IPS-20b (cell line): ENCODE results near the gene WWOX.

Experiments
- H3K27ac ChIP-seq: one replicate; pipeline ENCODE4 v1.5.1; 2013; ENCODE audit warnings: low read length
- H3K27me3 ChIP-seq: 2 replicates; pipeline ENCODE4 v1.6.1; 2013; ENCODE audit warnings: mild to moderate bottlenecking, low read length, inconsistent platforms; ENCODE audit not compliant: insufficient read depth
- H3K36me3 ChIP-seq: 2 replicates; pipeline ENCODE4 v1.6.1; 2013; ENCODE audit warnings: low read depth, mild to moderate bottlenecking, inconsistent platforms, low read length, moderate library complexity; ENCODE audit not compliant: insufficient read depth
- H3K4me1 ChIP-seq: 2 replicates; pipeline ENCODE4 v1.6.1; 2013; ENCODE audit warnings: mild to moderate bottlenecking, control low read depth, inconsistent platforms, low read length, moderate library complexity; ENCODE audit not compliant: insufficient read depth
- H3K4me3 ChIP-seq: 2 replicates; pipeline ENCODE4 v1.5.1; 2013; ENCODE audit warnings: mild to moderate bottlenecking, low read length, inconsistent platforms
- H3K9ac ChIP-seq: 2 replicates; pipeline ENCODE4 v1.6.1; 2013; ENCODE audit warnings: low read depth, mild to moderate bottlenecking, inconsistent platforms, low read length, moderate library complexity
- H3K9me3 ChIP-seq: 2 replicates; pipeline ENCODE4 v1.6.1; 2013; ENCODE audit warnings: mild to moderate bottlenecking, low read depth, low read length, inconsistent platforms; ENCODE audit not compliant: insufficient read depth

The WWOX gene

GRCh38 chr16:78106686-78107085, 7.2 kb downstream of the WWOX start:
- H3K27ac ChIP-seq: no peak overlapping the region
- no peaks in the 10 kb centered on the region for H3K27me3 ChIP-seq
- peaks cover 16% of the 10 kb centered on the region; the same call in 1 of the 2 replicates for H3K36me3 ChIP-seq
- no peaks in the 10 kb centered on the region for H3K9me3 ChIP-seq
- no peak overlapping the region for H3K4me3 ChIP-seq
- H3K4me1 ChIP-seq: no peaks in the 10 kb centered on the region; the same call in 1 of the 2 replicates
- no peak overlapping the region for H3K9ac ChIP-seq

- Histone ChIP-seq H3K4me1 (no peaks in the 10 kb centered on the region), H3K9me3 (no peaks in the 10 kb centered on the region), H3K27me3 (no peaks in the 10 kb centered on the region), H3K4me3 (no peak overlapping the region), H3K27ac (no peak overlapping the region), H3K9ac (no peak overlapping the region), H3K36me3 (peaks cover 19% of the 10 kb centered on the region)
Observed at GRCh38 chr16:78108451-78108850, 9.0 kb downstream of the WWOX start.

GRCh38 chr16:78113258-78113657, 13.8 kb downstream of the WWOX start:
- H3K4me3 ChIP-seq: no peak overlapping the region
- H3K27ac ChIP-seq: no peak overlapping the region
- no peaks in the 10 kb centered on the region for H3K27me3 ChIP-seq
- H3K9ac ChIP-seq: no peak overlapping the region
- peaks cover 47% of the 10 kb centered on the region for H3K36me3 ChIP-seq
- H3K9me3 ChIP-seq: no peaks in the 10 kb centered on the region
- H3K4me1 ChIP-seq: no peaks in the 10 kb centered on the region

- Histone ChIP-seq H3K4me3 (no peak overlapping the region), H3K4me1 (no peaks in the 10 kb centered on the region), H3K9ac (no peak overlapping the region), H3K27me3 (no peaks in the 10 kb centered on the region), H3K27ac (no peak overlapping the region), H3K9me3 (no peaks in the 10 kb centered on the region), H3K36me3 (peaks cover 37% of the 10 kb centered on the region)
Observed at GRCh38 chr16:78115659-78116058, 16.2 kb downstream of the WWOX start.

GRCh38 chr16:78116946-78117345, 17.5 kb downstream of the WWOX start:
- Histone ChIP-seq H3K27ac (no peak overlapping the region), H3K4me3 (no peak overlapping the region), H3K4me1 (no peaks in the 10 kb centered on the region), H3K36me3 (peaks cover 35% of the 10 kb centered on the region), H3K9ac (no peak overlapping the region), H3K9me3 (no peaks in the 10 kb centered on the region), H3K27me3 (no peaks in the 10 kb centered on the region)

- Histone ChIP-seq H3K4me3 (no peak overlapping the region), H3K4me1 (no peaks in the 10 kb centered on the region), H3K27me3 (no peaks in the 10 kb centered on the region), H3K27ac (no peak overlapping the region), H3K9ac (no peak overlapping the region), H3K9me3 (no peaks in the 10 kb centered on the region), H3K36me3 (peaks cover 32% of the 10 kb centered on the region)
Observed at GRCh38 chr16:78117391-78117790, 17.9 kb downstream of the WWOX start.

- H3K9me3 ChIP-seq: no peaks in the 10 kb centered on the region
- H3K4me1 ChIP-seq: no peaks in the 10 kb centered on the region
- H3K9ac ChIP-seq: no peak overlapping the region
- H3K27me3 ChIP-seq: no peaks in the 10 kb centered on the region
- H3K36me3 ChIP-seq: peaks cover 32% of the 10 kb centered on the region
- H3K4me3 ChIP-seq: no peak overlapping the region
- H3K27ac ChIP-seq: no peak overlapping the region
Observed at GRCh38 chr16:78118469-78119025, 19.1 kb downstream of the WWOX start.

- H3K9ac ChIP-seq: no peak overlapping the region
- H3K36me3 ChIP-seq: peaks cover 4% of the 10 kb centered on the region
- H3K9me3 ChIP-seq: no peaks in the 10 kb centered on the region
- H3K27ac ChIP-seq: no peak overlapping the region
- H3K4me3 ChIP-seq: no peak overlapping the region
- no peaks in the 10 kb centered on the region for H3K4me1 ChIP-seq
- no peaks in the 10 kb centered on the region for H3K27me3 ChIP-seq
Observed at GRCh38 chr16:78122774-78123315, 23.4 kb downstream of the WWOX start.

GRCh38 chr16:78125112-78125844, 25.8 kb downstream of the WWOX start:
- H3K4me1 ChIP-seq: no peaks in the 10 kb centered on the region
- no peaks in the 10 kb centered on the region for H3K27me3 ChIP-seq
- H3K4me3 ChIP-seq: no peak overlapping the region
- no peak overlapping the region for H3K27ac ChIP-seq
- no peak overlapping the region for H3K9ac ChIP-seq
- H3K36me3 ChIP-seq: no peaks in the 10 kb centered on the region; the same call in 1 of the 2 replicates
- H3K9me3 ChIP-seq: no peaks in the 10 kb centered on the region

- Histone ChIP-seq H3K9me3 (no peaks in the 10 kb centered on the region), H3K27ac (no peak overlapping the region), H3K36me3 (no peaks in the 10 kb centered on the region; the same call in 1 of the 2 replicates), H3K4me3 (no peak overlapping the region), H3K4me1 (no peaks in the 10 kb centered on the region), H3K27me3 (no peaks in the 10 kb centered on the region), H3K9ac (no peak overlapping the region)
Observed at GRCh38 chr16:78126662-78127061, 27.2 kb downstream of the WWOX start.

GRCh38 chr16:78127130-78127529, 27.7 kb downstream of the WWOX start:
- no peaks in the 10 kb centered on the region for H3K9me3 ChIP-seq
- no peaks in the 10 kb centered on the region for H3K27me3 ChIP-seq
- no peak overlapping the region for H3K27ac ChIP-seq
- H3K9ac ChIP-seq: no peak overlapping the region
- no peak overlapping the region for H3K4me3 ChIP-seq
- H3K36me3 ChIP-seq: no peaks in the 10 kb centered on the region; the same call in 1 of the 2 replicates
- H3K4me1 ChIP-seq: no peaks in the 10 kb centered on the region

GRCh38 chr16:78128913-78129312, 29.5 kb downstream of the WWOX start:
- Histone ChIP-seq H3K9me3 (no peaks in the 10 kb centered on the region), H3K4me1 (no peaks in the 10 kb centered on the region), H3K27me3 (no peaks in the 10 kb centered on the region), H3K27ac (no peak overlapping the region), H3K4me3 (no peak overlapping the region), H3K9ac (no peak overlapping the region), H3K36me3 (no peaks in the 10 kb centered on the region; the same call in 1 of the 2 replicates)
